Stimulated activated CD4-positive, alpha-beta T cell treated with anti-CD3 and anti-CD28 coated beads, Interleukin-4, amount 100 ng/mL, for 48 hours (primary cell): ENCODE data around the gene LDB3.

Experiments used
- DNase-seq, 2 donors: peaks; one replicate each; pipeline ENCODE4 v3.0.0-alpha.2; 2020; ENCODE audit warnings: low read depth in 2 of 2

LDB3 gene

DNA sequence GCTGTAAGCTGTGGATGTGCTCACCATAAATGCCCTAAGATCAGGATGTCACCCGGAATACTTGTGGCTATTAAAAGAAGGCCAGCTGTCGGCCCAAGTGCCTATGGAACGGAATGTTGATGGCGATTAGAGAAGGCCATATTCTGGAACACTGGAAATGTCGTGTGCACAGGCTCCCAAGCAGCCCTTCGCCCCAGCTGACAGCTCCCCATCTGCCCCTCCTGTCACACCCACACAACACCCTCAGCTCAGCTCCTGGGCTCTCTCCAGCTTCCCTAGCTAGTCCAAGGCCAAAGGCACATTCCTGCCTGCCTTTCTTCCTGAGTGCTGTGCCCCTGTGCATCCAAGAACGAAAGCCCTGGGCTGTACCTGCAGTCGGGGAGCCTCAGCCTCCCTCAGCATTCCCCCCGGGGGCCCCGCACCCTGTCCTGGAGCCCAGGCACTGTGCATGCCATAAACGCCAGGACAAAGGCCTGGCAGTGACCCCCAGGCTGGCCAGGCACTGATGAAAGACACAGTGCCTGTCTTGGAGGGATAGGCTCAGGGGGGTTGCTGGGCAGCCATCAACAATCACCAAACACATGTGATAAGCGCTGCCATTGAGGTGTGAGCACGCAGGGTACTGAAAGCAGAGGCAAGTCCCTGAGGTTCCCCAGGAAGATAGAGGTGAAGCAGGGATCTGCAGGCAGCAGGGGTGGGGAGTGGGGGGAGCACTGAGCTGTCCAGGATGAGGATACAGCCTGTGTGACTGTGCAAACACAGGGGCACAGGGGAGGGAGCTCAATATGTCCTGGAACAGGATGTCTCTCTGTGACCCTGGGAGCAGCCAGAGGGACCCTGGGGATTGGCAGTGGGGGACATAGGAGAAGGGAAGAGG is 3.7 kb upstream of the LDB3 start:
- no peak for DNase-seq

DNA sequence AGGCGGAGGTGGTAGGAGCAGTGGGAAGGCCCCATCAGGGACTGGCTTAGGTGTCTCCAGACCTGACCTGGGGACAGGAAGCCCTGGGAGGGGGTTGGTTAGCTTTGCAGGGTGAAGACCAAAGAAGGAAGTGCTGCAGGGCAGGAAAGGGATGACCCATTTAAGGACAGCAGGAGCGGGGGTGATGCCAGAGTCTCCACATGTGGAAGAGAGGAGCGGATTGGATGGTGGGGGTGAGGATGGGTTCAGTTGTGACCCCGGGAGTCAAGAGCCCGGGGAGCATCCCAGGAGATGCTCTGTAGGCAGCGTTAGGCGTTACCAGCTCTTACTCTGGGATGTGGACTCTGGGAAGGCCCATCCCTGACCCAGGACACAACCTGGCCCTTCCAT is 3.1 kb upstream of the LDB3 start:
- DNase-seq: no peak

DNA sequence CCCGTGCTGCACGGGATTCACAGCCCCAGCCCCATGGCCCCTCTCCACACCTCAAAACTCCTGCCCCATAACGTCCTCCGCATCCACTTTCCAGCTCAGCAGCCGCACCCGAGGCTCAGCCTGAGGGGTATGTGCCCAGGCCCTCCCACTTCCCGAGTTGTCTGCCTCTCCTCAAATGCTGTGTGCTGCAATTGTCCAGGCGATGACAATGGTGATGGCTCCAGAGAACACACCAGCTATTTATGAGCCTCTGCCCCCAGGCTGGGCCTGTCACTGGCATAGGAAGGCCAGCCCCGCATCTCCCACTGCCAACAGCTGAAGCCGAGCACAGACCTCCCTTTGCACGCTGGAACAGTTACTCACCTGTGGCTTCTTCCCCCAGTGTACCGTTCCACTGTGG is 2.4 kb upstream of the LDB3 start:
- DNase-seq: no peak

DNA sequence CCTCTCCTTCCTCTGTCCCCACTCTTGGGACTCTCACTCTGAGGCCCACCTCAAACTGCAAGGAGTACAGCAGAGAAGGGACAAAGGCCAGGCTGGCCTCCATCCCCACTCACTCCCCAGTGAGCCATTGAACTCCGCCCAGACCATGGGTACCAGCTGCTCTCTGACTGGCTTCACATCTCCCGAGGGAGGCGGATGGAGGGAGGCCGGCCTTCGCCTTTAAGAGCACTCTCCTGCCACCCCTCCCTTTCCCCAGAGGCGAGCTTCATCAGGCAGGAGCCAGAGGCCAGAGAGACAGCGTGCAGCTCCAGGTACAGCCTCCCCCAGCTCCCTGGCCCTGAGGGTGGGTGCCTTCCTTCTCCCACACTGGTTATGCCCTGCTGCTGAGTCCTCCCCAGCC is 1.8 kb upstream of the LDB3 start:
- no peak for DNase-seq

DNA sequence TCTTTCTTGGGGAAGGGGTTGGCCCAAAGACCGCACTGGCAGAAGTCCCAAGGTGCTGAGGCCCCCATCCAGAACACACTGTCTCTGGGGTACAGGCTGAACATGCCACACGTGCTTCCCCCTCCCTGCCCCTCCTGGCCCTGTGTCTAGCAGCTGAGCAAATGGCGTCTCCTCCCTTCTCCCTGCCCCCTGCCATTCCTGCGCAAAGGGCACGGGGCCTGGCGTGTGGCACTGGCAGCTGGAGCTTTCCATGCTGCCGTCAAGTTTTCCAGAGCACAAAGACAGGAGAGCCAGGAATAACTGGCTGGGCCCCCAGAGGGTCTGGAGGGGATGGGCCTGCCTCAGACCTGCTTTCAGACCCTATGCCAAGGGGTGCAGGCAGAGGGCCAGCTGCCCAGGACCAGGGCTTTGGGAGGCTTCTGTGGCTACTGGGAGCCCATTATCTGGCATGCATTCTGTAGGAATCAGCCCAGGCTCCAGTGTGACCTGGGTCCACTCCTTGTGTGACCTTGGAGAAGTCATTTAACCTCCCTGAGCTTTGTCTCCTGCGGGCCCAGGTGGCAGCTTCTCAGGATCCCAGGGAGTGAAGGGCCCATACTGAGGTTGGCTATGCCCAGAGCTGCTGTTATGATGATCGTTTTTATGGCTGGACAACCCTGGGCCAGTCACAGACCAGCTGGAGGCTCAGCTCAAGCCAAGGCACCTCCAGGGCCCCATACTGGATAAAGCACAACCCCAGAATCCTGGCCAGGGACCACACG is 710 bp upstream of the LDB3 start:
- no peak for DNase-seq

DNA sequence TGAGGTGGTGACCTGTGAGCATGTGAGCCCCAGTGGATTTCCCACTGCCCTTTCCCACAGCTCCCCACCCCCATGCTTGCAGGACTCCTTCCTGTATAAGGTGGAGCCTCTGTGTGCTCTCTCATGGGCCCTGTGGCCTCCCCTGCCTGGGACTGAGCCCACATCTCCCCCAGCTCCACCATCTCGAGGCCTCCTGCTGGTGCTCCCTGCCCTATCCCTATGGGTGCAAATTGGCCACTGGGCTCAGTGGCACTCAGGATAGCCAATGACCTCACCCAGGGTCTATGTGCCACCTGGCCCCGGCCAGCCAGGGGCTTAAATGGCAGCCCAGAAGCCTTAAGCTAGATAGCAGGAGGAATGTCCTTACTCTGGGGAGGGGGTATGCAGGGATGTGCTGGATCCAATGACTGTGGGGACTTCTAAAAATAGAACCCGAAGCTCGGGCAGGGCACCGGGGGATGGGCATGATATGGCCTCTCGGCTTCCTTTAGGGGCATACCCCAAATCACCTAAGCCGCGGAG is 2.0 kb downstream of the LDB3 start:
- no peak for DNase-seq

DNA sequence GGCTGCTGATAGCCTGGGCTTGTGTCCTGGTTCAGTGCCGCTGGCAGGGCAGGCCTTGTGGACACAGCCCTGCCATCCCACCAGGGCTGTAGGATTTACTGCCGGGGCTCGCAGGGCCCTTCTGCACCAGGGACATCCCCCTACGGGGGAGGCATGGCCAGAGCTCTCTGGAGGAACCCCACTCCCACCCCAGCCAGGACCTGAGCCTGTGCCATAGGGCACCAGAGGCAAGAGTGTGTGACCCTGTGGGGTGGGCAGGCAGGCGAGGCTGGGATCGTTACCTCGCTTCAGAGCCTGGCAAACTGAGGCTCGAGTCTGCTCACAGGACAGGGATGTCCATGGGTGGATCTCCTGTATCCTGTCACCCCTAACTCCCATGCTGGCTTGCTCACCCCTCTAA is 2.6 kb downstream of the LDB3 start:
- no peak for DNase-seq

DNA sequence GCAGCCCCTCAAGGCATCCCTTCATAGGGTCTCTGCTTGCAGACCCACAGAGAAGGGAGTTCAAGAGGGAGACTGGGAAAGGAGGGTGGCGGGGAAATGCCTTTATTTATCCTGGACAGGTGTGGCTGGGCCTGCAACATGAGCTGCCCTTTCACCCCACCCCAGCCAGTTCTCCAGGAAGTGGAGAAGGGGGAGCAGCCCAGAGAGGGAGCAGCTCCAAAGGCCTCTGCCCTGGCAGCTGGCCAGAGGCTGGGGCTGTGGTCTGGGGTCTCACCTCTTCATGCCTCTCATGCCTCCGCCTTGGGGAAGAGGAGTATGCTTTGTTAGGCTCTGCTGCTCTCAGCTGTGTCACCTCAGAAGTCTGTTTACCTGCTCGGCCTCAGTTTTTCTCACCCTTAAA is 3.1 kb downstream of the LDB3 start:
- DNase-seq: no peak

DNA sequence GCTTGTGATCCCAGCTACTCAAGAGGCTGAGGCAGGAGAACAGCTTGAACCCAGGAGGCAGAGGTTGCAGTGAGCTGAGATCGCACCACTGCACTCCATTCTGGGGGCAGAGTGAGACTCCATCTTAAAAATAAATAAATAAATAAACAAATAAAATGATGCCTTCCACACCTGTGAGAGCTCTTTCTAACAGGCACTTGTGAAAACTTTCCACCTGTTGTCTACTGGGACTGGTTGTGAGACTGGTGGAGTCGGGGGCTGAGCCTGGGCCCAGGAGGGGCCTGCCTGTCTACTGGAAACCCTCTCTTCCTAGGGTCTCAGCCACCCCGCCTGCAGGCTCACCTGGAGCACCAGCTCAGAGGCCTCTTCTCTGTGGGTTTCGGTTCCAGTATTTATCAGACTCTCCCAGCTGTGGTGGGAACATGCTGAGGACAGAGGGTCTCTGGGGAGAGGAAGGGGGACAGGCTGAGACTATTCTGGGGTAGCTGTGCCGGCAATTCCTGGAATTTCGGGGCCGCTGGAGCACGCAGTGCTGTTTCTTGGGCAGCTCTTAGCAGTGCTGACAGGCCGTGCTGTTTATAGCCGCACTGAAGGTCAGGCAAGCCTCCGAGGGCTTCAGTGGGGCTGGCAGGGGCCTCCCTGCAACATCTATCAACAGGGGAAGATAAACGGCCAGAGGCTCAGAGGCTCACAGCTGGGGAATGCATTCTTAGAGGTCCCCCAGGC is 3.8 kb downstream of the LDB3 start:
- DNase-seq: no peak

DNA sequence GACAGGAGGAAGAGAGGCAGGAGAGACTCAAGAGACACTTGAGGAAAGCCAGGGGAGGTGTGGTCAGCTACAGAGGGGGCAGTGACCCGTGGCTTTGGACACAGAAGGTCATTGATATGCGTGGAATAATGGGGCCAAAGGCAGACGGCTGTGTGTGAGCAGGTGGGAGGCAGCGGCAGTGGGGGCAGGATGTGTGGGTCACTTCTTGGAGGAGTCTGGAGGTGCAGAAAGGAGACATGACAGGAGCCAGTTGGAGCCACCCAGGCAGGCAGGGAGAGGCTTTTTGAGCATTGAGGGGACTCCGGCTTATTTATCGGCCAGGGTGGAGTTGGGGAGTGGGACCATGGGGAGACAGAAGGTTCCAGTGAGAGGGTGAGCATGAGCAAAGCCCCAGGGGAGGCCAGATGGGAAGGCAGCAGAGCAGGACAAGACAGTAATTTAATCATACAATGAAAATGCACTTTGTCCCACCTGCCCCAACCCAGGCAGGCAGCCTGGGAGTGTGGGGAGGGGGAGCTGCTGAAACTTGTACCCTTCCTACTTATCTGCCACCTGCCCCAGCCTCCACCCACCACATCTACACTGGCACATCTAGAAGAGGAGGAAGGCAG is 5.0 kb downstream of the LDB3 start:
- DNase-seq: no peak

DNA sequence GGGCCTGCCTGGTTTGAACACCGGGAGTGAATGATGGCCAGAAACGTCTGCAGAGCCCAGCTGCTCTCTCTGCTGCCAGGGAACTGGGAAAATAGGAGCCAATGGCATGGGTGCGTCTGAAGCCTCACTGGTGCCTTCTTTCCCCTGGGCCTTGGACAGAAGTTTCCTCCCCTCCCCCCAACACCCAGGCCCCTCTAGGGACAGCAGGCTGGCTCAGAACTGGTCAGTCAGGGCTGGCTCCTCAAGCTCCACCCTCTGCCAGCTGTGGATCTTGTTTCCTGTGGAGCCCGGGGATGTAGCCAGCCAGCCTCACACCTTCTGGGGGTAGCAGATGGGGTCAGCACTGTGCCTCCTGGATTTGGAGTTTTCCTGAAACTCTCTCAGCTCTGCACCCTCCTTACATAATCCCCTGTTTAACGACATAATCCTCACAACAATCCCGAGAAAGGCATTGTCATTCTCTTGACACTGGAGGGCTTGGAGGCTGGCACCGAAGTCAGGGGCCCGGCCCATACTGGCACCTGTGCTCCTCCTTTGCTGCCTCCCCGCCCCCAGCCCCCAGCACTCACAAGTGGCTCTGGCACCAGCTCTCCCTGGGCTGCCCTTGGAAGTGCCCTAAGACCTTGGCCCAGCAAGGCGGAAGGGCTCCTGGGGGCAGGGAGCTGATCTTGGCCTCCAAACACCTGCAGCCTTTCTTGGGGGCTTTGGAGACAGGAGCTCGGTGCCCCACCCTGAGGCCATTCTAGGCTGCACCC is 5.7 kb downstream of the LDB3 start:
- no peak for DNase-seq

DNA sequence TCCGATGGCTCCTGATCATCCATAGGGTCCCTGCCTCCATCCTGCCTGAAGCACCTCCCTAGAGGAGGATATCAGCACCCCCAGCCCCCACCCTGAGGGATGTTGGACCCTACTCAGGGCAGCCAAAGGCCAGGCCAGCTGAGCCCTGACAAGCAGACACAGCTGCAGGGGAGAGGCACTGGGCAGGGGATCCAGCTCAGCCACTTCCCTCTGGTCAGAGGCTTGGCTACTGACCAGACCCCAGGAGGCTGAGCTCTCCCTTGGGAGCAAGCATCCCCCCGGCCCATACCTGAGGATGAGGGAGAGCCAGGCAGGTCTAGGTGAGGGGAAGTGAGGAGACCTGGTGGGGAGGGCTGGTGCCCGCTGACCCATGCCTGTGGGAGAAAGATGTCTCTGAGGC is 6.6 kb downstream of the LDB3 start:
- DNase-seq: no peak

DNA sequence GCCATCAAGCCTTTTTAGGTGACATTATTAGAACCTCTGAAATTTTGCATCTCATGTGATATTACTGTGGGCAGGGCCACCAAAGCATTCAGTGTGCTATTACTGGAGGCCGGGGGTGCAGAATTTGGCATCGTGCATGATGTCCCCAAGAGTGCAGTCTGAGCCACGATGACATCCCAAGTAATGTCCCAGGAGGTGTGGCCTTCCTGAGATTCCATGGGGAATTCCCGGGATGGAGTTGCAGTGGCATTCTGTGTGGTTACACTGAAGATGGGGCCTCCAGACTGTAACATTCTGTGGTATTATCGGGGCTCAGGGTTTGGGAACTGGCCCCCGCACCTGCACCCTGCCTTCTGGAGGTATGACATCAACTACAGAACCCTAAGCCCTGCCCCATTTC is 9.1 kb downstream of the LDB3 start:
- no peak for DNase-seq

DNA sequence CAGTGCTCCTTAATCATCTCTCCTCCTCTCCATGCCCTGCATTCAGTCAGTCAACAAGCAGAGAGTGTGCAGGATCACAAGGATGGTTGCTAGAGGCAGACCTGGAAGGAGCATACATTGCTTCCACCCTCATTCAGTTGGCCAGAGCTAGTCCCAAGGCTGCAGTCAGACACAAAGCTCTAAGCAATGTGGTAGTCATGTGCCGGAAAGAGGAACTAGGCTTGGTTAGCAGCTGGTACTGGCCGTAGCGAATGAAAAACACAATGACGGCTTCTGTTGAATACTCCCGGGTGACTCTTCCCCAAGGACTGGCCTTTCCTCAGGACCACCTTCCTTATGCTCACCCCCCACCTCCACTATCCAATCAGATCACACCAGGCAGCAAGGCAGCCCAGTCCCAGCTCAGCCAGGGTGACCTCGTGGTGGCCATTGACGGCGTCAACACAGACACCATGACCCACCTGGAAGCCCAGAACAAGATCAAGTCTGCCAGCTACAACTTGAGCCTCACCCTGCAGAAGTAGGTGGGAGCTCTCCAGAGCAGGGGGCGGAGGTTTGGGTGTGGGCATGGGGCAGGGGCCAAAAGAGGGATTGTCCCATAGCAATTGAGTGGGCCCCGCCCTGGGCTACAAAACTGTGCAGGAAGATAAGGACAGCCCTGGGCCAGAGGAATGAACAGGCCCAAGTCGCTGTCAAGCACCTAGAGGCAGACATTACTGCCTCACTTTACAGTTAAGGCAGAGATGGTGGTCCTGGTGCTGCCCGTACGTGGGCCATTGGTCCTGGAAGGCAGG is 10.9 kb downstream of the LDB3 start:
- DNase-seq: no peak

DNA sequence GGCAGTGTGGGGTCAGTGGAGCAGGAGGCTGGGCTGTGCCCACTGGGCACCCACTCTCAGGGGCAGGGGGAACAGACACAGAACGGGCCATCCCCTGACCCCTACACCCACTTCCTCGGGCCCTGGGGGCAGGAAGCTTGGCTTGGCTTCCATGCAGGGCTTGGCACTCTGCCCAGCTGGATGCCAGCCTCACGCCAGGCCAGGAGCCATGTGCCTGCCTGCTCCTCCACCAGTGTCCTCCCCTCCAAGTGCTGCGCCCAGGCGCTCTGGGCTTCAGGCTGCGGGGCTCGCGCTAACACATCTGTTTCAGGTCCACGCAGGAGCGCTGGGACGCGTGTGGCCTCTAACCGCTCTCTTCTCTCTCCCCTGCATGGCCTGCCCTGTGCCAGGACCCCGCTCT is 12.7 kb downstream of the LDB3 start:
- DNase-seq: no peak

DNA sequence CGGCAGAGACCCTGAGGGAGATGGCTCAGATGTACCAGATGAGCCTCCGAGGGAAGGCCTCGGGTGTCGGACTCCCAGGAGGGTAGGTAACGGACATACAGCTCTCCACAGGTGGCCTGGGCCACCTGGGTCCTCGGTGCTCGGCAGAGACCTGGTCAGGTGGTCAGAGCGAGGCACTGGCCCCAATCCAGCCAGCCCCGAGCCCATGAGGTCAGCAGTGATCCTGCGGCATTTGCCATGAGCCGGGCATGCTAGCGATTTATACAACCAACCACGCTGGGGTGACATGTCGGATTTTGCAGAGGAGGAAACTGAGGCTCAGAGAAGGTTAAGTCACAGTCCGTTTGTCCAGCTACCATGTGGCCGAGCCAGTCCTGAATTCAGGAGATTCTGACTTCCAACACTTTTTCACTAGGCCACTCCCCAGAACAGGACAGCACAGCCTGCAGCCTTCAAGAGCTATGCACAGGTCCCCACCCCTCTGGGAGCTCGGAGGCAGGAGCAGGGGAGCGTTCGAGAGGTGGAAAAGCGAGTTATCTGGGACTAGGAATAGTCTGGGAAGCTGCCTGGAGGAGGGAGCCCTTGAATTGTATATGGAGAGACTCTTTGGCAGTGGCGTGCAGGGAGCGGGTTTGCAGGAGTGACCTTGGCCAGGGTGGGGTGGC is 13.5 kb downstream of the LDB3 start:
- DNase-seq: no peak

DNA sequence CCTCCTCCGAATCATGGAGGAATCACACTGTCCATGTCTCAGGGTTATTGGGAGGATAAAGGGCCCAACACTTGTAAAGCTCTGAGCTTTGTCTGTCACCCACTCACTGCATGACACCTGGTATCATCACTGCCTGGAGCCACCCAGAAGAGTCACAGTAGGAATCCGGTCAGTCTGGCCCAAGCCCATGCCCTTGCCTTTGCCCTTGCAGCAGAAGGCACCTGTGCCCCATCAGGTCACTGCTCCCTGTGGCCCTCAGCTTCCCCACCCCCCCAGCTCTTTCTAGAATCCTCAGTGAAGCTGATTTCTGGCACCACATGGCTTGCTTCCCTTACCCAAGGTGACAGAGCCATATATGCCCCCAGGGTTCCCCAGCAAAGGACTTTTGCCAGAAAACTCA is 14.4 kb downstream of the LDB3 start:
- no peak for DNase-seq

DNA sequence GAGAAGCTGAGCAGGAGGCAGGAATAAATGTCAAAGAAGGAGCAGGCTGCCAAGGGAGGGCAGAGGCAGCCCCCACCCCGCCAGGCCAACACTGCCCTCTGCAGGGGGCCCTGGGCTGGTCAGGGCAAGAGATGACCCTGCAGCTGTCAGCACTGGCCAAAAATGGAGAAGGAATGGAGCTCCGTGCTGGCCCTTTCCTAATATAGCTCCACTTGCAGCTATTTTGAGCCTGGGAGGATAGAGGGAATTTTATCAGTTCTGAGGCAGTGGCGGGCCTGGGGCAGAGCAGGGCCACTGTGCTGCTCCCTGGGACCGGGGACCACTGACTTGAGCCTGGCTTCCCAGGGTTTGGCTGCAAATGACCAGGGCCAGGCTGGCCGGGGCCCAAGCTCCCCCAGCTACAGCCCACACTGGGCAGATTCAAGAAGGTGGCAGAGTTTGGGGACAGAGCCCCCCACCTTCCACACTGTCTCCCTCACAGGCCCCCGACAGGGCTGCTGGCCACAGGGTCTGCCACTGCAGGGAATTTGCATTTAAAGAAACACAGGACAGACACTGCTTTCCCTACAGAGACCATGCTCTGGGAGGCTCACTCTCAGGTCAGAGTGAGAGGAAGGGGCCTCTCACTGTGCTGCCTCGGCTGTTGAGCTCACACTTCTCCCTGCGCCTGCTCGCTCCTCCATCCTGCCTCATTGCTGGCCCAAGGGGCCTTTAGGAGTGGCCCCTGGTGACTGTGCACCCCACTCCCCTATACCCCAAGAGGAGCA is 16.2 kb downstream of the LDB3 start:
- no peak for DNase-seq

DNA sequence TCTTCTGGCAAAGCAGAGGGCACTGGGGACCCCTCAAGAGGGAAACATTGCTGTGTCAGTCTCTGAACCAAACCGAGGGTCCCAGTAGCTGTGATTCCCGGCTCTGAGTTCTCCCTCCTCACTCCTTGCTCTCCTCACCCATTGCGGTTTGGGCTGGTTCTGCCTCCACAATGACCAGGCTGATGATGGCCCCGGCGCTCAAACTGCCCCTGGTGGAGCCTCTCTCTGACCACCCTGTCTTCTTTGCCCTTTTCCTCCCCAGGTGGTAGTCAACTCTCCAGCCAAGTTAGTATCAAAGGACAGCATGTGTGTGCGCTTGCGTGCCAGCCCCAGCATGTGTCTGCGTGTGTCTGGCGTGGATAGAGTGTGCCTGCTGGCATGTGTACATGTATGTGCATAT is 17.1 kb downstream of the LDB3 start:
- no peak for DNase-seq
